Sigmoid colon (tissue), 7 donors: ENCODE data around the gene RCAN1. TPM values are rescaled to one million over a fixed set of nuclear protein-coding genes. Genes with fewer than 3 reads are reported as not detected.

Experiments
- DNase-seq: peaks from one replicate; pipeline ENCODE4 v3.0.0-alpha.2; 2019
- H3K27ac ChIP-seq, 4 donors: fragments of 200-600 bp; sonication (generic); one replicate each; pipeline ENCODE4 v1.5.1; 2016 to 2019; ENCODE audit warnings: mild to moderate bottlenecking in 1 of 4
- H3K27me3 ChIP-seq, 3 donors: fragments of 200-600 bp; sonication (generic); one replicate each; pipeline ENCODE4 v1.5.1; 2019; ENCODE audit warnings: mild to moderate bottlenecking in 1 of 3
- H3K36me3 ChIP-seq, 4 donors: fragments of 200-600 bp; sonication (generic); one replicate each; pipeline ENCODE4 v1.5.1; 2016 to 2019
- H3K4me1 ChIP-seq, 4 donors: fragments of 200-600 bp; sonication (generic); one replicate each; pipeline ENCODE4 v1.5.1; 2017 to 2019
- H3K4me3 ChIP-seq, 4 donors: fragments of 200-600 bp; sonication (generic); one replicate each; pipeline ENCODE4 v1.5.1; 2017 to 2019; ENCODE audit warnings: mild to moderate bottlenecking in 2 of 4, moderate library complexity in 1 of 4
- H3K9me3 ChIP-seq, 4 donors: fragments of 200-600 bp in 3 of 4; sonication (generic) in 3 of 4; one replicate each; pipeline versions ENCODE4 v1.5.1 to v1.6.1; 2013 to 2019
- CTCF ChIP-seq, 4 experiments: fragments of 450-650 bp in 3 of 4; fragments of 200-600 bp in 1 of 4; IDR thresholded peaks; one replicate each; pipeline ENCODE4 v1.5.1; 2016 to 2019; ENCODE audit warnings: antibody characterized with exemption in 4 of 4, mild to moderate bottlenecking in 3 of 4, moderate library complexity in 2 of 4
- EP300 ChIP-seq, 4 donors: sonication (generic); formaldehyde crosslinking; IDR thresholded peaks; one replicate each; pipeline ENCODE4 v1.6.1; 2017; ENCODE audit warnings: antibody characterized with exemption in 4 of 4
- POLR2A ChIP-seq, 2 donors: fragments of 450-650 bp; IDR thresholded peaks; one replicate each; pipeline ENCODE4 v1.6.1; 2016; ENCODE audit warnings: antibody characterized with exemption in 2 of 2, mild to moderate bottlenecking in 2 of 2, moderate library complexity in 2 of 2
- POLR2AphosphoS5 ChIP-seq, 4 donors: sonication (generic); formaldehyde crosslinking; IDR thresholded peaks; one replicate each; pipeline ENCODE4 v1.6.1; 2017; ENCODE audit warnings: antibody characterized with exemption in 4 of 4
- WGBS, 2 donors: extraction: QIAGEN DNeasy Blood & Tissue Kit; methylation state at CpG; one replicate each; pipeline ENCODE4 v1.1.7; 2013; 5-methylcytosine and 5-hydroxymethylcytosine counted together
- intact Hi-C: fragments of 100-400 bp; cut with DNase I; formaldehyde crosslinking; loops from one replicate; pipeline ENCODE4 v1.15.1; 2023
- polyA plus RNA-seq, 3 donors: library from polyadenylated mRNA; stranded (reverse); fragments of 200-250 nt; gene quantifications; one replicate each; pipeline ENCODE4 v1.2.3, GENCODE V29; 2013
- total RNA-seq, 4 donors: library from RNA; depleted of rRNA; stranded (reverse); fragments of >200 nt; gene quantifications; one replicate each; pipeline ENCODE4 v1.1.0, GENCODE V29; 2016
- donor health status: healthy with polysubstance abuse.
- donor health status: Bipolar disorder and iron deficiency.
- donor health status: healthy.

Gene RCAN1
- total and polyA plus RNA-seq, 7 donors, result 21.4 to 148 (median 38.3) TPM

GRCh38 chr21:34523019-34523555 is 91.8 kb downstream of the RCAN1 start:
- Histone ChIP-seq H3K9me3 (no peaks in the 10 kb centered on the region), H3K4me1 (peaks cover 0 to 68% (median 43%) of the 10 kb centered on the region in 4 donors), H3K36me3 (peaks cover 0 to 37% (median 18%) of the 10 kb centered on the region in 4 donors), H3K27ac (peak overlapping the region; percentile 27 to 92 (median 53)), H3K27me3 (no peaks in the 10 kb centered on the region), H3K4me3 (no peak overlapping the region)
- TF ChIP-seq CTCF (IDR thresholded peaks at IDR 0.05) (no peak), POLR2AphosphoS5 (IDR thresholded peaks at IDR 0.05) (no peak), EP300 (IDR thresholded peaks at IDR 0.05) (no peak), POLR2A (IDR thresholded peaks at IDR 0.05) (no peak)
- DNase-seq, result no peak
- WGBS, 2 donors, result 31 to 76% methylated on average over 7 of the region's 7 CpGs
- intact Hi-C loops, result loop anchor here (5.0 kb wide), 1 partner anchor 59 kb away; no protein-coding TSS in a partner anchor

- Histone ChIP-seq H3K9me3 (no peaks in the 10 kb centered on the region), H3K27ac (peak overlapping the region; percentile 27 to 55 (median 43)), H3K4me1 (peaks cover 0 to 62% (median 39%) of the 10 kb centered on the region in 4 donors), H3K27me3 (no peaks in the 10 kb centered on the region), H3K36me3 (peaks cover 0 to 45% (median 18%) of the 10 kb centered on the region in 4 donors), H3K4me3 (no peak overlapping the region)
- intact Hi-C loops, result loop anchor here (5.0 kb wide), 1 partner anchor 60 kb away; no protein-coding TSS in a partner anchor
- no peak for DNase-seq
- TF ChIP-seq POLR2AphosphoS5 (IDR thresholded peaks at IDR 0.05), result no peak
- no peak for TF ChIP-seq CTCF (IDR thresholded peaks at IDR 0.05)
- TF ChIP-seq EP300 (IDR thresholded peaks at IDR 0.05), result no peak
- TF ChIP-seq POLR2A (IDR thresholded peaks at IDR 0.05), result no peak
- 48 to 72% methylated on average over 6 of the region's 6 CpGs for WGBS, 2 donors
Observed at GRCh38 chr21:34522284-34522683, 92.6 kb downstream of the RCAN1 start.

GRCh38 chr21:34521561-34521960 is 93.4 kb downstream of the RCAN1 start:
- DNase-seq, result no peak
- H3K27me3 ChIP-seq, result no peaks in the 10 kb centered on the region
- peak overlapping the region in 2 of 4 donors; percentile 14 to 55 for H3K27ac ChIP-seq
- H3K36me3 ChIP-seq, result peaks cover 0 to 52% (median 18%) of the 10 kb centered on the region in 4 donors
- intact Hi-C loops, result loop anchor here (5.0 kb wide), 1 partner anchor 61 kb away; no protein-coding TSS in a partner anchor
- no peak for TF ChIP-seq POLR2AphosphoS5 (IDR thresholded peaks at IDR 0.05)
- TF ChIP-seq CTCF (IDR thresholded peaks at IDR 0.05), result no peak
- TF ChIP-seq POLR2A (IDR thresholded peaks at IDR 0.05), result no peak
- no peak for TF ChIP-seq EP300 (IDR thresholded peaks at IDR 0.05)
- H3K4me1 ChIP-seq, result peaks cover 0 to 59% (median 36%) of the 10 kb centered on the region in 4 donors
- H3K9me3 ChIP-seq, result no peaks in the 10 kb centered on the region
- WGBS, 2 donors, result 90 to 96% methylated on average over 7 of the region's 7 CpGs
- no peak overlapping the region for H3K4me3 ChIP-seq

DNA sequence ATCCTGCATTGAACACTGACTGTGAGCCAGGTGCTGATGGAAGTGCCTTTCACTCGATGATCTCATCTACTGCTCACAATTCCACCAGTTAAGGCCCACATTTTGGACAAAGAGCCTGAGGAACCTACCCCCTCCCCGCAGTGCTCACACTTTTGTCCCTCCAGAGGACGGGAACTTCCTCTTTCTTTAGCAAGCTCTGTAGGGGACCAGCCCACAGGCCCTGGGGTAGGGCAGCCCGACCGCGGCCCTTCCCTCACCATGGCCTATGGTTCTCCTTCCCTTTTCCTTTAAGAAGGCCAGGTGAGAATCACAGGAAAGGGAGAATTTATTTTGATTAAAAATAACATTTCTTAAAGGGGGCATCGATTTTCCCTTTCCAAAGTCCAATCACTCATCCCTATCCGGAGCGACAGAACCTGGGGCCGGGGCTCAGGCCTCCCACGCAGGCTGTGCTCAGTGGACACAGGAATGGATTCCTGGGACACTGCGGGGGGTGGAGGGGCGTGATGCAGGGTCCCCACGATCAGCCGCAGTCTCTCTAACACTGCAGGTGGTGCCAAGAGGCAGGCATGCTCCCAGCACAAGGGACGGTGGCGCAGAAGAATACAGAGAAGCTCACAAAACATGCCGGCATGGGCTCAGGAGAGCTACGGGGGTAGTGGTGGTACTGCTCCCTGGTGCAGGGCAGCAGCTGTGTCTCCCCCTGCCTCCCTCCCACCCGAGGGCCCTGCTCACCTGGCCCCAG is 94.0 kb downstream of the RCAN1 start:
- Histone ChIP-seq H3K27me3 (no peaks in the 10 kb centered on the region), H3K9me3 (no peaks in the 10 kb centered on the region), H3K4me3 (no peak overlapping the region), H3K4me1 (peaks cover 0 to 57% (median 35%) of the 10 kb centered on the region in 4 donors), H3K27ac (peak overlapping the region in 3 of 4 donors; percentile 14 to 55 (median 21)), H3K36me3 (peaks cover 0 to 54% (median 18%) of the 10 kb centered on the region in 4 donors)
- DNase-seq, result no peak
- TF ChIP-seq CTCF (IDR thresholded peaks at IDR 0.05), result no peak
- TF ChIP-seq EP300 (IDR thresholded peaks at IDR 0.05), result no peak
- no peak for TF ChIP-seq POLR2AphosphoS5 (IDR thresholded peaks at IDR 0.05)
- no peak for TF ChIP-seq POLR2A (IDR thresholded peaks at IDR 0.05)
- WGBS, 2 donors, result 86 to 95% methylated on average over 20 of the region's 20 CpGs
- intact Hi-C loops, result loop anchor here (5.0 kb wide), 1 partner anchor 61 kb away; no protein-coding TSS in a partner anchor
